Activated T-cell treated with anti-CD3 and anti-CD28 coated beads, Interleukin-2, amount 50 U/mL, for 24 hours (primary cell): ENCODE data around the gene AARS2.

Experiments used
- DNase-seq: peaks from one replicate; pipeline ENCODE4 v3.0.0-alpha.2; 2020
- H3K27ac Mint-ChIP-seq: 2 replicates; pipeline ENCODE4 v1.8.0; 2020; ENCODE audit warnings: mild to moderate bottlenecking, mixed read lengths
- H3K27me3 Mint-ChIP-seq: 2 replicates; pipeline ENCODE4 v1.8.0; 2020; ENCODE audit warnings: mixed read lengths
- H3K36me3 Mint-ChIP-seq: 2 replicates; pipeline ENCODE4 v1.8.0; 2020; ENCODE audit warnings: low read depth, mixed read lengths
- H3K4me1 Mint-ChIP-seq: 2 replicates; pipeline ENCODE4 v1.8.0; 2020; ENCODE audit warnings: low read depth, mixed read lengths
- H3K4me3 Mint-ChIP-seq: 2 replicates; pipeline ENCODE4 v1.8.0; 2020; ENCODE audit warnings: mild to moderate bottlenecking, moderate library complexity, mixed read lengths
- H3K9me3 Mint-ChIP-seq: 2 replicates; pipeline ENCODE4 v1.8.0; 2020; ENCODE audit warnings: mixed read lengths

AARS2 gene

DNA sequence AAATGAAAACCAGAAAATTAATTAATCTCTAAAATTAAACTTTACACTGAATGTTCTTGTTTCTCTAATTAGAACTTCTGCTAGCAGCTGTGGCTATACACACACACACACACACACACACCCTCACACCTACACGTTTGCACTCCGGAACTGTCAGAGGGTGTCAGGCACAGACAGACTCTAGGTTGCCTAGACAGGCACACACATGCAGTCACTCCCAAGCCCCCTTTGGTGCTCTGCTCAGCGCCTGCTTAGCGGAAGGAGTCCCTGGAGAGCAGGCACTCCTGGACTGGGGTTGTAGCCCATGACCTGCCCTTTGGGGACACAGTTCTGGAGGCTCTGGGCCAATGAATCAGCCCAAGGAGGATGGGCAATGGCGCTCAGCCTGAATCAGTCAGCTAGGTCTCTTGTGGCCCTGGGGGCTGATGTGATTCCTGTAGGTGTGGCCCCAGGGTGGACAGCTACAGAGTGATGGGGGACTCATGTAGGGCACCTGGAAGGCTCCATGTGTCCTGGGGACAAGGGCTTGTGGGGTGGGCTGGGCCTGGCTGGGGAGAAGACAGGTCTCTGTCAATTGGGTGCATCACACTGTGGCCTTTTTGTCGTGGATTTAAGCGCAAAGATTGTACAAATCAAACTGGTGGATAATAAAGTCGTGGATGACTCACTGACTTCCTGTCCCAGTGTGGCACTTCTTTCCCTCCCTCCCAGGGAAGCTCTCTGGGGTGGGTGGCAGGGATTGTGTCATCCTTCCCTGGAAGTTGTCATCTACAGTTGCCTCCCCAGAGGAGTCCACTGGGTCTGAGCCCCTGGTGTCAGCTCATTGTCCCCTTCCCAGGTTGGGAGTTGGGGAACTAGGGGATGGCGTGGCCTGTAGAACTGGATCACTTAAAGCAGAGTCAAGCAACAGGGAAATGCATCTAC, 34.1 kb downstream of the AARS2 start:
- Mint-ChIP-seq H3K4me3 (no peak overlapping the region), H3K27me3 (peaks cover 40% of the 10 kb centered on the region), H3K4me1 (peaks cover 4% of the 10 kb centered on the region), H3K9me3 (no peaks in the 10 kb centered on the region), H3K27ac (no peak overlapping the region), H3K36me3 (no peaks in the 10 kb centered on the region)
- DNase-seq: no peak

DNA sequence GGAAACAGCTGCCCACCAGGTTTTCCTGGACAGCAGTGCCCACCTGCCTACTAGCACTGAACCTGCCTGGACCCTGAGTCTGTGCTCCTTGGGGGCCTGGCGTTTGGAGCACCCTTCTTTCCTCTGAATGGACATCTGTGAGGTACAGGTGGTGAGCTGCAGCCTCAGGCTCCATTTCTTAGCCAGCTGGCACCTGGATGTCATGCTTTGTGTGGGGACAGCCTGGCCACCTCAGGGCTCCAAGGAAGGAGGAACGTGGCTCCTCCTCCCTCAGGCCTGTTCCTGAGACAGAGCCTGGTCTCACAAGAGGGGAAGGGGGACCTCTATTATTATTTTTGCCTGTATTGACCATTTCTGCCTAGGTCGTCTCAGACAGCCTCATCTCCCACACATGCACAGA, 34.8 kb downstream of the AARS2 start:
- no peaks in the 10 kb centered on the region for H3K9me3 Mint-ChIP-seq
- H3K36me3 Mint-ChIP-seq: no peaks in the 10 kb centered on the region
- H3K4me3 Mint-ChIP-seq: no peak overlapping the region
- peaks cover 42% of the 10 kb centered on the region for H3K27me3 Mint-ChIP-seq
- DNase-seq: no peak
- H3K27ac Mint-ChIP-seq: no peak overlapping the region
- peaks cover 4% of the 10 kb centered on the region for H3K4me1 Mint-ChIP-seq

DNA sequence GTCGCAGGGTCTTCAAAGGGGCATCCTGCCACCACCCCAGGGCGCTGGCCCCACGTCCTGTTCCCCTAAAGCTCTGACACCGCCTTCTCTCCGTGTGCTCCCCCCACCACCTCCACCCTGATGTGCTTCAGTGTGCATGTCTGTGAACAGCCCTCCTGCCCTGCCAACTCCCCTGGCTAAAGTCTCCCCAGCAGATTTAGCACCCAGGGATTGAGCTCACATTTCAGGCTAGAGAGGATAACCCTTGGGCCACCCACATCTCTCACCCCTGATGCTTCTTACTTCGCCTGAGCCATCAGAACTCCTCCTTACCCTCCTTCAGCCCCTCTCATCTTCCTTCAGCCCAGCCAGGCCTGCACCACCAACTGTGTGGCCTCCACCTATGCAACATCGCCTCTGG, 35.4 kb downstream of the AARS2 start:
- H3K4me1 Mint-ChIP-seq: peaks cover 4% of the 10 kb centered on the region
- H3K4me3 Mint-ChIP-seq: no peak overlapping the region
- no peak overlapping the region for H3K27ac Mint-ChIP-seq
- no peak for DNase-seq
- H3K27me3 Mint-ChIP-seq: peaks cover 47% of the 10 kb centered on the region
- no peaks in the 10 kb centered on the region for H3K36me3 Mint-ChIP-seq
- H3K9me3 Mint-ChIP-seq: no peaks in the 10 kb centered on the region

DNA sequence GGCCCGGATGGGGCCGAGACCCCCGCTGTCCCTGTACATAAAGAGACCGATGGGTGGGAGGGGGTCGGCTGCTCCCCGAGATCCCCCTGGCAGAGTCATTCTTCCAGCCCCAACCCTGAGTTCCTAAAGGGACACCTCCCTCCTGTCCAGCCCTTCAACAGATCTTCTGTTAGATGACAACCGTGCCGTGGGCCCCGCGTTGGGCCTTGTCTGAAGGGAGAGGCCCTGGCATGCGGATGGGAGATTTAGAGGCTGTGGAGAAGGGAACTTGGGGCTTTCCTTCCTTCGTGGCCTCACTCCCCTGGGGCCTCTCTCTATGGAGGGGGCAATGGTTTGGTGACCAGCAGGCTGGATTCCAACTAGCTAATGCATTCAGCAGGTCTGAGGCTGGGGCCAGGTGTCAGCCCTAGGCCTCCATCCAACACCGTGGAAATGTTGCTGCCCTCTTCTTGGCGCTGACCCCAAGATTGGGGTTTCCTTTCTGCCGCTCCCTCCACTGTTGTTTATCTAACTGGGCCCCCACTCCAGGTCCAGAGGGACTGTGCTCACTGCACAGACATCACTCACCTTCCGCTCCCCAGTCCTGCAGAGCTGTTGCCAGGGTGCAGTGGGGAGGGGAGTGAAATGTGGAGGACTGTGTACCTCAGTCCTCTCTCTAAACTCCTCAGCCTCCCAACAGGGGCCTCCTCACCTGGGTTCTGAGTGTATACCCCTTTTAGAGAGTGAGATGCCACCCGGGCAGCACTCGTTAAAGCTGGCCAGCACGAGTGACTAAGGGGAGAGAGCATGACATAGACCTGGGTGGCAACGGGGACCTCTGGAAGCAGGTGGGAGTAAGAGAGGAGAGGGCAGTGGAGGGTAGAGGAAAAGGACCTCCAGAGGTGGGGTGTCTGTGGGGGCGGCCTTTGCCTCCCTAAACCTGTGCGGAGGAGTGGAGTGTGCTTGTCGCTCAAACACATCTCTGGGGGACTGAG, 36.2 kb downstream of the AARS2 start:
- Mint-ChIP-seq H3K9me3 (no peaks in the 10 kb centered on the region), H3K4me3 (no peak overlapping the region), H3K36me3 (no peaks in the 10 kb centered on the region), H3K27ac (no peak overlapping the region), H3K4me1 (peaks cover 4% of the 10 kb centered on the region), H3K27me3 (peaks cover 55% of the 10 kb centered on the region)
- no peak for DNase-seq

DNA sequence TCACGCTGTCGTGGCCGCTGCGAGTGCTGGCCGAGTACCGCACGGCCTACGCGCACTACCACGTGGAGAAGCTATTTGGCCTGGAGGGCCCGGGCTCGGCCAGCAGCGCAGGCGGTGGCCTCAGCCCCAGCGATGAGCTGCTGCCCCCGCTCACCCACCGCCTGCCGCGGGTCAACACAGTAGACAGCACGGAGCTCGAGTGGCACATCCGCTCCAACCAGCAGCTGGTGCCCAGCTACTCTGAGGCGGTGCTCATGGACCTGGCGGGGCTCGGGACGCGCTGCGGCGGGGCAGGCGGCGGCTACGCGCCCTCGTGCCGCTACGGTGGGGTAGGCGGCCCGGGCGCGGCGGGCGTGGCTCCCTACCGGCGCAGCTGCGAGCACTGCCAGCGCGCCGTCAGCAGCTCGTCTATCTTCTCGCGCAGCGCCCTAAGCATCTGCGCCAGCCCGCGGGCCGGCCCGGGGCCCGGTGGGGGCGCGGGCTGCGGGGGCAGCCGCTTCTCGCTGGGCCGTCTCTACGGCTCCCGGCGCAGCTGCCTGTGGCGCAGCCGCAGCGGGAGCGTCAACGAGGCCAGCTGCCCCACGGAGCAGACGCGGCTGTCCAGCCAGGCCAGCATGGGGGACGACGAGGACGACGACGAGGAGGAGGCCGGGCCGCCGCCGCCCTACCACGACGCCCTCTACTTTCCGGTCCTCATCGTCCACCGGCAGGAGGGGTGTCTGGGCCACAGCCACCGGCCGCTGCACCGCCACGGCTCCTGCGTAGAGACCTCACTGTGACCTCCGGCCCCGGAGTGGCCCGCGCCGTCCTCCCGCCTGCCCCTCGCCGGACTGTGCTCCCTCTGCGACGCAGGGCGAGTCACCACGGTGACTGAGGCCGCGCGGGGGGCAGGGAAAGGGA, 37.1 kb downstream of the AARS2 start:
- DNase-seq: no peak
- no peak overlapping the region for H3K4me3 Mint-ChIP-seq

DNA sequence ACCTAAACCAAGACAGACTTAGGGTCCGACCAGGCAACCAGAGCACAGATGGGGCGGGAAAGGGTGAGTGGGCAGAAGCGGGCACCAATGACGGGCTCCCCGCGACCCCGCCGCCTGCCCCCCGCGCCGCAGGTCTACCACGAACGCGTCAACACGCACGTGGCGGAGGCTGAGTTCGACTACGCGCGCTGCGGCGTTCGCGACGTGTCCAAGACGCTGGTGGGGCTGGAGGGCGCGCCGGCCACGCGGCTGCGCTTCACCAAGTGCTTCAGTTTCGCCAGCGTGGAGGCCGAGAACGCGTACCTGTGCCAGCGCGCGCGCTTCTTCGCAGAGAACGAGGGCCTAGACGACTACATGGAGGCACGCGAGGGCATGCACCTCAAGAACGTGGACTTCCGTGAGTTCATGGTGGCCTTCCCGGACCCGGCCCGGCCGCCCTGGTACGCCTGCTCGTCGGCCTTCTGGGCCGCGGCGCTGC, 37.8 kb downstream of the AARS2 start:
- peaks cover 4% of the 10 kb centered on the region for H3K4me1 Mint-ChIP-seq
- H3K9me3 Mint-ChIP-seq: no peaks in the 10 kb centered on the region
- no peaks in the 10 kb centered on the region for H3K36me3 Mint-ChIP-seq
- peaks cover 66% of the 10 kb centered on the region for H3K27me3 Mint-ChIP-seq
- DNase-seq: no peak
- H3K27ac Mint-ChIP-seq: no peak overlapping the region
- no peak overlapping the region for H3K4me3 Mint-ChIP-seq

More for the DNA sequence above, 37.1 kb downstream of the AARS2 start:
- H3K4me1 Mint-ChIP-seq: peaks cover 4% of the 10 kb centered on the region
- H3K9me3 Mint-ChIP-seq: no peaks in the 10 kb centered on the region
- no peak overlapping the region for H3K27ac Mint-ChIP-seq
- no peaks in the 10 kb centered on the region for H3K36me3 Mint-ChIP-seq
- H3K27me3 Mint-ChIP-seq: peaks cover 65% of the 10 kb centered on the region

DNA sequence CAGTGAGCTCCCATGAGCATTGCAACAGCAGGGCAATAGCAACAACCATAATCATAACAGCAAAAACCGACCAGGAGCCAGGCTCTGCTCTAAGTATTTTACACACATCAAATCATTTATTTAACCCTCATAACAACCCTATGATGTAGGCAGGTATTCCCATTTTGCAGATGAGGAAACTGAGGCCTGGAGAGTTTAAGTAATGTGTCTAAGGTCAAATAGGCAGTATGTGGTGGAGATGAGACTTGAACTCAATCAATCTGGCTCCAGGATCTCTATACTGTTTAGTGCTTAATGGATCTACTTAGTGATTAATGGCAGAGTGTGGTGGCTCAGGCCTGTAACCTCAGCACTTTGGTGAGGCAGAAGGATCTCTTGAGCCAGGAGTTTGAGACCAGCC, 39.5 kb downstream of the AARS2 start:
- H3K36me3 Mint-ChIP-seq: no peaks in the 10 kb centered on the region
- H3K27ac Mint-ChIP-seq: no peak overlapping the region
- no peak overlapping the region for H3K4me3 Mint-ChIP-seq
- no peaks in the 10 kb centered on the region for H3K9me3 Mint-ChIP-seq
- DNase-seq: no peak
- H3K4me1 Mint-ChIP-seq: peaks cover 18% of the 10 kb centered on the region
- peaks cover 72% of the 10 kb centered on the region for H3K27me3 Mint-ChIP-seq

DNA sequence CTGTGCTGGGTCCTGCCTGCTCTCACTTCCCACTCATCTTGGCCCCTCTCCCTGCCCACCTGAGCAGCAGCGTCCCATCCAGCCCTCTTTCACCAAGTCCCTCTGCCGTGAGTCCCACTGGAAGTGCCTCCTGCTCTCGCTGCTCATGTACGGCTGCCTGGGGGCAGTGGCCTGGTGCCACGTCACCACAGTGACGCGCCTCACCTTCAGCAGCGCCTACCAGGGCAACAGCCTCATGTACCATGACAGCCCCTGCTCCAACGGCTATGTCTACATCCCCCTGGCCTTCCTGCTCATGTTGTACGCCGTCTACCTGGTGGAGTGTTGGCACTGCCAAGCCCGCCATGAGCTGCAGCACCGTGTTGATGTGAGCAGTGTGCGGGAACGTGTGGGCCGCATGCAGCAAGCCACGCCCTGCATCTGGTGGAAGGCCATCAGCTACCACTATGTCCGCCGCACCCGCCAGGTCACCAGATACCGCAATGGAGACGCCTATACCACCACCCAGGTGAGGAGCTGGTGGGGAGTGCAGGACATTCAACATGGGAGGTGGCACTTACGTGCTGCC, 40.1 kb downstream of the AARS2 start:
- H3K9me3 Mint-ChIP-seq: no peaks in the 10 kb centered on the region
- peaks cover 18% of the 10 kb centered on the region for H3K4me1 Mint-ChIP-seq

DNA sequence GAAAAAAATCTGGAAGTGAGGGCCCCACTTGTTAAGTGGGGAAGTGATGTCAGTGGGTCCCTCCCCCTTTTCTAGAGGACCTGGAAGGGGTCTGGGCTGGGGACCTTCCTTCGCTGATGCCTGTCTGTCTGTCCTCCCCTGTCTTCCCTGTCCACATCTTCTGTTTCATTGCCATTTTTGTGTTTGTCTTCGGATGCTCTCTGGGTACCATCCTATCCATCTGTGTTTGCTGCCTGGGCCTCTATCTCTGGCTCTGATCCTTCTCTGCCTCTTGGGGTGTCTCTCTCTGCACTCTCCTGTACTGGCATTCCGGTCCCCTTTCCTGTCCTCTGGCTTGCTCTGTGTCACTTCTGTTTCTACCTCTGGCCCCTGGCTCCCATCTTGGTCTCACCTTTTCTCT, 40.6 kb downstream of the AARS2 start:
- Mint-ChIP-seq H3K27ac (no peak overlapping the region), H3K9me3 (no peaks in the 10 kb centered on the region), H3K27me3 (peaks cover 72% of the 10 kb centered on the region), H3K4me1 (peaks cover 22% of the 10 kb centered on the region), H3K4me3 (no peak overlapping the region), H3K36me3 (no peaks in the 10 kb centered on the region)
- DNase-seq: no peak

More for the DNA sequence above, 40.1 kb downstream of the AARS2 start:
- Mint-ChIP-seq H3K36me3 (no peaks in the 10 kb centered on the region), H3K27me3 (peaks cover 75% of the 10 kb centered on the region), H3K27ac (no peak overlapping the region), H3K4me3 (no peak overlapping the region)
- no peak for DNase-seq

DNA sequence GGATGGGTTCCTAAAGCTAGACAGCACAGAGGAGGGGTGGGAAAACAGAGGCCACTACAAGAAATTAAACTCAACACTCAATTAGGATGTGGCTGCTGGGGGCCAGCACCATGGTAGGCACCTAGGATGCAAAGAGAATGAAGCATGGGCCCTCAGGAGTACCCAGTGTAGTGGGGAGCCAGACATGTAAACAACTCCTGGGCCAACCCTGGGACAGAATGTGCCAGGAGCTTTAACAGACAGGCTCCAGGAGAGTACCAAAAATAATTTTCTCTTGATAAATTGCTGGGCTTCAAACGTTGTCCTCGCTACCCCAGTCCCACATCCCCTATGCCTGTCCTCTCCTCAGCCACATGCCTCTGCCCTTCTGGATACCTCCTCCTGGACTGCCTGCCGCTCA, 41.2 kb downstream of the AARS2 start:
- H3K27me3 Mint-ChIP-seq: peaks cover 66% of the 10 kb centered on the region
- peaks cover 26% of the 10 kb centered on the region for H3K4me1 Mint-ChIP-seq
- no peaks in the 10 kb centered on the region for H3K36me3 Mint-ChIP-seq
- no peak overlapping the region for H3K27ac Mint-ChIP-seq
- H3K9me3 Mint-ChIP-seq: no peaks in the 10 kb centered on the region
- no peak for DNase-seq
- no peak overlapping the region for H3K4me3 Mint-ChIP-seq

DNA sequence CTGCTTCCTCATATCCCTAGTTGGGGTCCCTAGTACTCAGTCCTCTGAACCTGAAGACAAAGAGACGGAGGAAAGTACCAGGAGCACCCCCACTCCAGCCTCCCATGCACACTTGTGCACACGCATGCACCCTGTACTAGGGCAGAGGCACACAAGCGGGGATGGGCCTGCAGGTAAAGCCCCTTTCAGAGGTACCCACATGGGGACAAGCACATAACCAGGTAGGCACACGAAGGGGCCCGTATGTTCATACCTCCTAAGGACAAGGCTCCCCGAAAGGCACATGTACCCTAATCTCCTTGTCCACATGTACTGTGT, 41.8 kb downstream of the AARS2 start:
- H3K4me3 Mint-ChIP-seq: peak overlapping the region; percentile 60
- DNase-seq: no peak
- no peak overlapping the region for H3K27ac Mint-ChIP-seq
- peaks cover 29% of the 10 kb centered on the region for H3K4me1 Mint-ChIP-seq
- H3K36me3 Mint-ChIP-seq: no peaks in the 10 kb centered on the region
- H3K27me3 Mint-ChIP-seq: peaks cover 62% of the 10 kb centered on the region
- no peaks in the 10 kb centered on the region for H3K9me3 Mint-ChIP-seq

DNA sequence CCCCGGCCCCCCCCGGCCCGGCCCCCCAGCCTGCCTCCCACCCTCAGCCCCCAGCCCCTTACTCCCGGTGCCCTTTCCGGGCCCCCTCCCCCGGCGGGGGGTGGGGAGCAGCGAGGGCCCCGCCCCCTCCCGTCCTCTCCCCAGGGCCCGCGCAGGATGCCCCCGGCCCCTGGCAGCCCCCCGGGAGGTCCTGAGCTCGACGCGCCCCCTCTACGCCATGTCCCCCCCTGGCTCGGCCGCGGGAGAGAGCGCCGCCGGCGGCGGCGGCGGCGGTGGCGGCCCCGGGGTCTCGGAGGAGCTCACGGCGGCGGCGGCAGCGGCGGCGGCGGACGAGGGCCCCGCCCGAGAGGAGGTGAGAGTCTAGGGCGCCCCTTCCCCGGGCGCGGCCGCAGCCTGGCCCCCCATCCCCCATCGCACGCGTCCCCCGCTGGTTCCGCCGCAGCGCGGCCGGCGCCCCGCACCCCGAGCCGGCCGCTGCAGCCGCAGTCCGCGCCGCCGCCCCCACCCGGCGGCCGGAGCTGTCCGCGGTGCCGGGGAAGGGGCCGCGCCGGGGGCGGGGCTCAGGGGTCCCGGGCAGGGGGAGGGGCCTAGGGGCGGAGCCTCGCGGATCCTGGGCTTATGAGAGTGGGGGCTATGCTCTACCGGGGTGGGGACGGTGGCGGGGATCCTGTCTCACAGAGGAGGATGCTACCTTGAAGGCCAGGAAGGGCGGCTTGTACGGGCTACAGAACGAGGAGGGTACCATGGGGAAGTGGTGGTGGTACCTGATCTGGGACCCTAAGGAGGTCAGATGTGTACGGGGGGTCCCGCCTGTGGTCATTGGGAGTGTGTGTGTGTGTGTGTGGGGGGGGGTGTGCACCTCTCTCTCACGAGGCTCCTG, 42.4 kb downstream of the AARS2 start:
- no peak for DNase-seq
- peak overlapping the region; percentile 60 for H3K4me3 Mint-ChIP-seq
- peaks cover 35% of the 10 kb centered on the region for H3K4me1 Mint-ChIP-seq
- H3K27ac Mint-ChIP-seq: no peak overlapping the region
- no peaks in the 10 kb centered on the region for H3K9me3 Mint-ChIP-seq
- H3K36me3 Mint-ChIP-seq: no peaks in the 10 kb centered on the region
- peaks cover 62% of the 10 kb centered on the region for H3K27me3 Mint-ChIP-seq

DNA sequence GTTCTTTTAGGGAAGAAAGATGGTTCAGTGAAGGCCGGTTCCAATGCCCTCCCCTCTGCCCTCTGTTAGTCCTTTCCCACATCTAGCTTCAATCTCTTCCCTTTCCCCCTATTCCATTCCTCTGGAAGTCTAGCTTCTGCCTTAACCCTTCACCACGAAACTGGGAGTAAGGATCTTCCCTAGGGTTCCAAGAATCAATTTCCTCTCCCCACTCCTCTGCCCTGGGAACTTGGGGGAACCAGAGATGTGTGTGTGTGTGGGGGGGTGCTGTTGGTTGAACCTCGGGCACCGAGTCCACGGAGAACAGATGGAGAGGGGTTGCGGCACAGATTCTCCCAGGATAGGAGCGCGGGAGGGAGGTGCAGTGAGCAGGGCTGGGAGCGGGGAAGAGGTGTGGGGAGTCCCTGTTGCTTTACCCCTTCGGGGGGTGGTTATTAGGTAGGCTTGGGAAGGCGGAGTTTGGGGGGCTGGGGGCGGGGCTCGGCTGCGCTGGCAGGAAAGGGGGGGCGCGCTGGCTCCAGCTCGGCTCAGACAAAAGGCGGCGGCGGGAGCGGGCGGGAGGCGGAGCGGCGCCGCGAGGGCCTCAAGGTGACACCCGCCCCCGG, 43.1 kb downstream of the AARS2 start, which contains the start of gene TMEM151B:
Gene TMEM151B (plus strand): TSS at position 530 of the 605 bp plus-strand sequence. CDS start 293 bp downstream, outside the sequence.
- Mint-ChIP-seq H3K9me3 (no peaks in the 10 kb centered on the region), H3K36me3 (no peaks in the 10 kb centered on the region), H3K27me3 (peaks cover 60% of the 10 kb centered on the region), H3K4me1 (peaks cover 37% of the 10 kb centered on the region), H3K4me3 (peak within 1 kb of the TSS; percentile 60), H3K27ac (peak within 1 kb of the TSS; percentile 66)
- DNase-seq: no peak
